Neural cell (in vitro differentiated cells): ENCODE results near the gene ABCC3. TPM values are rescaled to one million over a fixed set of nuclear protein-coding genes. Genes with fewer than 3 reads are reported as not detected.
A peak's percentile ranks its signal among the peaks of the same experiment; 100 is the strongest.

Experiments used
- H2AFZ ChIP-seq: fragments of 200-600, 300-800 bp; sonication (generic), shearing (Covaris generic); 2 replicates; pipeline ENCODE4 v1.6.0; 2014; ENCODE audit warnings: low read depth, mild to moderate bottlenecking, antibody characterized with exemption, low read length, moderate library complexity
- H3F3A ChIP-seq: fragments of 200-600 bp; shearing (Covaris generic); 2 replicates; pipeline ENCODE4 v1.6.1; 2016; ENCODE audit warnings: mild to moderate bottlenecking, moderate library complexity, mixed read lengths, antibody characterized with exemption, low read length; ENCODE audit not compliant: insufficient read depth, poor library complexity, severe bottlenecking
- H3K27ac ChIP-seq: fragments of 200-600, 300-800 bp; sonication (generic), shearing (Covaris generic); 2 replicates; pipeline ENCODE4 v1.5.1; 2014; ENCODE audit warnings: mild to moderate bottlenecking, low read length, moderate library complexity
- H3K27me3 ChIP-seq: fragments of 300-800, 200-600 bp; sonication (generic), shearing (Covaris generic); 2 replicates; pipeline ENCODE4 v1.6.0; 2014; ENCODE audit warnings: mild to moderate bottlenecking, low read depth, low read length, moderate library complexity; ENCODE audit not compliant: insufficient read depth
- H3K36me3 ChIP-seq: fragments of 300-800, 200-600 bp; sonication (generic), shearing (Covaris generic); 2 replicates; pipeline ENCODE4 v1.5.1; 2014; ENCODE audit warnings: mild to moderate bottlenecking, antibody characterized with exemption, low read length, moderate library complexity; ENCODE audit not compliant: insufficient read depth
- H3K4me2 ChIP-seq: fragments of 300-800, 200-600 bp; sonication (generic), shearing (Covaris generic); 2 replicates; pipeline ENCODE4 v1.6.0; 2014; ENCODE audit warnings: mild to moderate bottlenecking, low read length
- H3K4me3 ChIP-seq: fragments of 300-800, 200-600 bp; sonication (generic), shearing (Covaris generic); 2 replicates; pipeline ENCODE4 v1.5.1; 2014; ENCODE audit warnings: mild to moderate bottlenecking, low read length, moderate library complexity
- H3K79me2 ChIP-seq: fragments of 200-600 bp; shearing (Covaris generic); replicated peaks from 2 replicates; pipeline ENCODE4 v1.6.0; 2014; ENCODE audit warnings: mild to moderate bottlenecking, low read length, moderate library complexity; ENCODE audit not compliant: insufficient read depth
- H3K9ac ChIP-seq: fragments of 300-800, 200-600 bp; sonication (generic), shearing (Covaris generic); 2 replicates; pipeline ENCODE4 v1.6.1; 2016; ENCODE audit warnings: mild to moderate bottlenecking, low read length, mixed read lengths
- H3K9me2 ChIP-seq: fragments of 200-600 bp; shearing (Covaris generic); 2 replicates; pipeline ENCODE4 v1.6.1; 2016; ENCODE audit warnings: mild to moderate bottlenecking, low read length, mixed read lengths; ENCODE audit not compliant: insufficient read depth
- H3K9me3 ChIP-seq: fragments of 200-600, 300-800 bp; sonication (generic), shearing (Covaris generic); 2 replicates; pipeline ENCODE4 v1.6.1; 2016; ENCODE audit warnings: mild to moderate bottlenecking, mixed run types, low read length, moderate library complexity, mixed read lengths
- H4K20me1 ChIP-seq: fragments of 200-600 bp; shearing (Covaris generic); 2 replicates; pipeline ENCODE4 v1.6.1; 2016; ENCODE audit warnings: mild to moderate bottlenecking, mixed run types; ENCODE audit not compliant: insufficient read depth
- EP300 ChIP-seq: fragments of 450-650 bp; conservative IDR thresholded peaks from 2 replicates; pipeline ENCODE4 v1.6.1; 2014; ENCODE audit warnings: antibody characterized with exemption, mild to moderate bottlenecking, moderate library complexity; ENCODE audit not compliant: poor library complexity, severe bottlenecking
- EZH2 ChIP-seq: fragments of 200-600, 300-800 bp; shearing (Covaris generic), sonication (generic); IDR thresholded peaks from 2 replicates; pipeline ENCODE4 v1.6.1; 2014; ENCODE audit warnings: antibody characterized with exemption, low read length, borderline replicate concordance, mild to moderate bottlenecking; ENCODE audit not compliant: insufficient read depth, poor library complexity, severe bottlenecking
- MXI1 ChIP-seq: fragments of 450-650 bp; conservative IDR thresholded peaks from 2 replicates; pipeline ENCODE4 v1.6.1; 2014; ENCODE audit warnings: antibody characterized with exemption, mild to moderate bottlenecking; ENCODE audit not compliant: poor library complexity, severe bottlenecking
- POLR2AphosphoS5 ChIP-seq: IDR thresholded peaks from 2 replicates; pipeline ENCODE4 v1.6.1; 2012
- RAD21 ChIP-seq: fragments of 450-650 bp; conservative IDR thresholded peaks from 2 replicates; pipeline ENCODE4 v1.6.1; 2014; ENCODE audit warnings: antibody characterized with exemption, mild to moderate bottlenecking, moderate library complexity
- SMC3 ChIP-seq: fragments of 450-650 bp; conservative IDR thresholded peaks from 2 replicates; pipeline ENCODE4 v1.6.1; 2014; ENCODE audit warnings: antibody characterized with exemption, mild to moderate bottlenecking, moderate library complexity; ENCODE audit not compliant: poor library complexity
- TAF1 ChIP-seq: IDR thresholded peaks from 2 replicates; pipeline ENCODE4 v1.6.1; 2012; ENCODE audit warnings: low read depth
- polyA plus RNA-seq: library from polyadenylated mRNA; depleted of rRNA; stranded (reverse); fragments of >200 nt; gene quantifications from 2 replicates; pipeline ENCODE4 v1.2.3, GENCODE V29; 2014
- TF ChIP-seq, protein P1 (sequence below): IDR thresholded peaks from 2 replicates; pipeline ENCODE4 v1.6.1; 2012; ENCODE audit warnings: borderline replicate concordance
- TF ChIP-seq, protein P2 (sequence below): fragments of 450-650 bp; IDR thresholded peaks from 2 replicates; pipeline ENCODE4 v1.5.1; 2014; ENCODE audit warnings: antibody characterized with exemption, mild to moderate bottlenecking, moderate library complexity; ENCODE audit not compliant: poor library complexity, severe bottlenecking

Gene ABCC3
- polyA plus RNA-seq, 1 donor from 2014 or later = not detected

- Histone ChIP-seq H3K27ac (no peak overlapping the region), H3K27me3 (peaks cover 42% of the 10 kb centered on the region), H3K4me3 (no peak overlapping the region), H3K9me3 (no peaks in the 10 kb centered on the region), H3K36me3 (no peaks in the 10 kb centered on the region), H3K4me2 (no peak overlapping the region), H3K79me2 (no peaks in the 10 kb centered on the region), H3K9ac (no peak overlapping the region), H3K9me2 (no peaks in the 10 kb centered on the region), H3F3A (peaks cover 14% of the 10 kb centered on the region), H2AFZ (no peak overlapping the region), H4K20me1 (no peaks in the 10 kb centered on the region)
- TF ChIP-seq SMC3 (no peak), MXI1 (no peak), EZH2 (no peak), POLR2AphosphoS5 (no peak), EP300 (no peak), RAD21 (no peak), TAF1 (no peak)
- TF ChIP-seq, protein P1, sequence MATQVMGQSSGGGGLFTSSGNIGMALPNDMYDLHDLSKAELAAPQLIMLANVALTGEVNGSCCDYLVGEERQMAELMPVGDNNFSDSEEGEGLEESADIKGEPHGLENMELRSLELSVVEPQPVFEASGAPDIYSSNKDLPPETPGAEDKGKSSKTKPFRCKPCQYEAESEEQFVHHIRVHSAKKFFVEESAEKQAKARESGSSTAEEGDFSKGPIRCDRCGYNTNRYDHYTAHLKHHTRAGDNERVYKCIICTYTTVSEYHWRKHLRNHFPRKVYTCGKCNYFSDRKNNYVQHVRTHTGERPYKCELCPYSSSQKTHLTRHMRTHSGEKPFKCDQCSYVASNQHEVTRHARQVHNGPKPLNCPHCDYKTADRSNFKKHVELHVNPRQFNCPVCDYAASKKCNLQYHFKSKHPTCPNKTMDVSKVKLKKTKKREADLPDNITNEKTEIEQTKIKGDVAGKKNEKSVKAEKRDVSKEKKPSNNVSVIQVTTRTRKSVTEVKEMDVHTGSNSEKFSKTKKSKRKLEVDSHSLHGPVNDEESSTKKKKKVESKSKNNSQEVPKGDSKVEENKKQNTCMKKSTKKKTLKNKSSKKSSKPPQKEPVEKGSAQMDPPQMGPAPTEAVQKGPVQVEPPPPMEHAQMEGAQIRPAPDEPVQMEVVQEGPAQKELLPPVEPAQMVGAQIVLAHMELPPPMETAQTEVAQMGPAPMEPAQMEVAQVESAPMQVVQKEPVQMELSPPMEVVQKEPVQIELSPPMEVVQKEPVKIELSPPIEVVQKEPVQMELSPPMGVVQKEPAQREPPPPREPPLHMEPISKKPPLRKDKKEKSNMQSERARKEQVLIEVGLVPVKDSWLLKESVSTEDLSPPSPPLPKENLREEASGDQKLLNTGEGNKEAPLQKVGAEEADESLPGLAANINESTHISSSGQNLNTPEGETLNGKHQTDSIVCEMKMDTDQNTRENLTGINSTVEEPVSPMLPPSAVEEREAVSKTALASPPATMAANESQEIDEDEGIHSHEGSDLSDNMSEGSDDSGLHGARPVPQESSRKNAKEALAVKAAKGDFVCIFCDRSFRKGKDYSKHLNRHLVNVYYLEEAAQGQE = no peak
- TF ChIP-seq, protein P2, sequence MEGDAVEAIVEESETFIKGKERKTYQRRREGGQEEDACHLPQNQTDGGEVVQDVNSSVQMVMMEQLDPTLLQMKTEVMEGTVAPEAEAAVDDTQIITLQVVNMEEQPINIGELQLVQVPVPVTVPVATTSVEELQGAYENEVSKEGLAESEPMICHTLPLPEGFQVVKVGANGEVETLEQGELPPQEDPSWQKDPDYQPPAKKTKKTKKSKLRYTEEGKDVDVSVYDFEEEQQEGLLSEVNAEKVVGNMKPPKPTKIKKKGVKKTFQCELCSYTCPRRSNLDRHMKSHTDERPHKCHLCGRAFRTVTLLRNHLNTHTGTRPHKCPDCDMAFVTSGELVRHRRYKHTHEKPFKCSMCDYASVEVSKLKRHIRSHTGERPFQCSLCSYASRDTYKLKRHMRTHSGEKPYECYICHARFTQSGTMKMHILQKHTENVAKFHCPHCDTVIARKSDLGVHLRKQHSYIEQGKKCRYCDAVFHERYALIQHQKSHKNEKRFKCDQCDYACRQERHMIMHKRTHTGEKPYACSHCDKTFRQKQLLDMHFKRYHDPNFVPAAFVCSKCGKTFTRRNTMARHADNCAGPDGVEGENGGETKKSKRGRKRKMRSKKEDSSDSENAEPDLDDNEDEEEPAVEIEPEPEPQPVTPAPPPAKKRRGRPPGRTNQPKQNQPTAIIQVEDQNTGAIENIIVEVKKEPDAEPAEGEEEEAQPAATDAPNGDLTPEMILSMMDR = no peak
Observed at GRCh38 chr17:50633683-50634082, 998 bp upstream of the ABCC3 start.

DNA sequence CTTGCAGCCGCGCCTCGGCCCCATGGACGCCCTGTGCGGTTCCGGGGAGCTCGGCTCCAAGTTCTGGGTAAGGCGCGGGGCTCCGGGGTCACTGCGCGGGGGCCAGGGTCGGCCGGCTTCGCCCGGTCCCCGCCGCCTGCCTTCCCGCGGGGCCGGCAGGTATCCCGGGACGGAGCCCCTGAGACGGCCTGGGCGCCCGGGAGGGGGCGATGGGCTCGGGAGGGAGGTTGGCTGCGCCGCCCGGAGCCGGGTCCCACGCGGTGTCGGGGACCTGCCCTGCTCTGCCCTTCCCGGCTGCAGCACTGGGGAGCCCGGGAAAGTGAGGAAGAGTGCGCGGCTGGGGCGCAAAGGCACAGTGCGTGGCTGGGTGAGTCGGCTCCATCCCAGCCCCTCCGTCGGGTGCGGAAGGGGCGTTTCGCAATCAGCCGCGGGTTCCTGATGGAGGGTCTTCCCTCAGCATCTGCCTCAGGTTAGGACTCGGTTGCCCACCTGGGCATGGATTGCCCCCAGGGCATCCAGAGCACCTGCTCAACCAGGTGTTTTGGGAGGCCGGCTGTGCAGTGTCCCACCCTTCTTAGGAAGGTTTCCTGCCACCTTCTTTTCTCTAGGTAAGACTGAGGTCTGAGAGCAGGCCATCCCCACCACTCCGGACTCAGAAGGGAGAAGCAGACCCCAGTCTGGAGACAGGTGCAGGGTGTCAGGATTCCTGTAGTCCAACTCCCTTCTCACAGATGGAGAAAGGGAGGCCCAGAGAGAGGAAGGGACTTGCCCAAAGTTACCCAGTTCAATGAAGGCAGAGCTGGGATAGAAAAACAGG is 442 bp downstream of the ABCC3 start:
- peak overlapping the region; percentile 20 for H3K9ac ChIP-seq
- peaks cover 42% of the 10 kb centered on the region for H3K27me3 ChIP-seq
- no peaks in the 10 kb centered on the region for H3K9me2 ChIP-seq

More for the DNA sequence above, 442 bp downstream of the ABCC3 start:
- H3K27ac ChIP-seq = no peak overlapping the region
- peaks cover 1% of the 10 kb centered on the region for H3F3A ChIP-seq
- H3K4me2 ChIP-seq = no peak overlapping the region
- peak overlapping the region; percentile 45 for H3K4me3 ChIP-seq
- no peaks in the 10 kb centered on the region for H3K36me3 ChIP-seq
- TF ChIP-seq, protein P1 = no peak
- TF ChIP-seq EZH2 = peak; percentile 60
- H4K20me1 ChIP-seq = no peaks in the 10 kb centered on the region
- no peak overlapping the region for H2AFZ ChIP-seq
- H3K9me3 ChIP-seq = no peaks in the 10 kb centered on the region
- no peaks in the 10 kb centered on the region for H3K79me2 ChIP-seq
